HepG2 (cell line): ENCODE measurements around the gene RAB5B. TPM values are rescaled to one million over a fixed set of nuclear protein-coding genes. Genes with fewer than 3 reads are reported as not detected.

Source experiments
- HOXA9 ChIP-seq: sonication (generic); formaldehyde crosslinking; IDR thresholded peaks from 2 replicates; pipeline ENCODE4 v1.8.1; 2022; ENCODE audit warnings: missing genetic modification reagents, mild to moderate bottlenecking, moderate library complexity, borderline replicate concordance
- SNAI1 ChIP-seq: sonication (generic); formaldehyde crosslinking; IDR thresholded peaks from 2 replicates; pipeline ENCODE4 v1.5.0; 2020; ENCODE audit warnings: mild to moderate bottlenecking, missing genetic modification reagents, borderline replicate concordance
- STAG1 ChIP-seq: sonication (generic); formaldehyde crosslinking; IDR thresholded peaks from 2 replicates; pipeline ENCODE4 v1.4.0; 2020; ENCODE audit warnings: missing genetic modification reagents
- TBX2 ChIP-seq: sonication (generic); formaldehyde crosslinking; IDR thresholded peaks from 2 replicates; pipeline ENCODE4 v1.5.0; 2020; ENCODE audit warnings: missing genetic modification reagents, mild to moderate bottlenecking, borderline replicate concordance
- ZNF180 ChIP-seq: sonication (generic); formaldehyde crosslinking; IDR thresholded peaks from 2 replicates; pipeline ENCODE4 v1.4.0; 2020; ENCODE audit warnings: low read depth, missing genetic modification reagents, borderline replicate concordance
- polyA plus RNA-seq, 8 experiments: library from polyadenylated mRNA; depleted of rRNA in 3 of 8; stranded (reverse) in 7 of 8; unstranded in 1 of 8; fragments of >200 nt; fragmentation: Illumina TruSeq in 4 of 8; extraction: Trizol in 4 of 8; gene quantifications; 2 replicates each; pipeline versions ENCODE4 v1.2.1 to v1.2.3, GENCODE V29; 2011 to 2016; ENCODE audit warnings: low read depth in 4 of 8, missing spikeins in 1 of 8, mixed read lengths in 1 of 8; ENCODE audit not compliant: insufficient read depth in 1 of 8
- total RNA-seq, 5 experiments: library from RNA; depleted of rRNA; stranded (reverse); fragments of >200 nt; fragmentation: Illumina TruSeq; extraction: Trizol; gene quantifications; 2 replicates each; pipeline ENCODE4 v1.2.3, GENCODE V29; 2016; ENCODE audit warnings: low read depth in 1 of 5
- TF ChIP-seq, protein P1 (sequence below): sonication (generic); formaldehyde crosslinking; IDR thresholded peaks from 2 replicates; pipeline ENCODE4 v1.4.0; 2020; ENCODE audit warnings: missing genetic modification reagents
- TF ChIP-seq, protein P2 (sequence below): sonication (generic); formaldehyde crosslinking; IDR thresholded peaks from 2 replicates; pipeline ENCODE4 v1.8.0; 2022; ENCODE audit warnings: mild to moderate bottlenecking, missing genetic modification reagents; ENCODE audit not compliant: insufficient replicate concordance
- TF ChIP-seq, protein P3 (sequence below): sonication (generic); formaldehyde crosslinking; conservative IDR thresholded peaks from 2 replicates; pipeline ENCODE4 v1.8.0; 2022; ENCODE audit warnings: low read depth, missing genetic modification reagents
- TF ChIP-seq, protein P4 (sequence below): IDR thresholded peaks from 2 replicates; pipeline ENCODE4 v1.6.1; 2016; ENCODE audit warnings: low read depth
- TF ChIP-seq, protein P5 (sequence below): sonication (generic); formaldehyde crosslinking; IDR thresholded peaks from 2 replicates; pipeline ENCODE4 v1.4.0; 2020; ENCODE audit warnings: mild to moderate bottlenecking, missing genetic modification reagents

RAB5B gene
- total and polyA plus RNA-seq, 2 of the 13 experiments (the other 11 are each of a cell fraction or from before 2014, with no cell fraction given), result 26.0 to 68.3 TPM

DNA sequence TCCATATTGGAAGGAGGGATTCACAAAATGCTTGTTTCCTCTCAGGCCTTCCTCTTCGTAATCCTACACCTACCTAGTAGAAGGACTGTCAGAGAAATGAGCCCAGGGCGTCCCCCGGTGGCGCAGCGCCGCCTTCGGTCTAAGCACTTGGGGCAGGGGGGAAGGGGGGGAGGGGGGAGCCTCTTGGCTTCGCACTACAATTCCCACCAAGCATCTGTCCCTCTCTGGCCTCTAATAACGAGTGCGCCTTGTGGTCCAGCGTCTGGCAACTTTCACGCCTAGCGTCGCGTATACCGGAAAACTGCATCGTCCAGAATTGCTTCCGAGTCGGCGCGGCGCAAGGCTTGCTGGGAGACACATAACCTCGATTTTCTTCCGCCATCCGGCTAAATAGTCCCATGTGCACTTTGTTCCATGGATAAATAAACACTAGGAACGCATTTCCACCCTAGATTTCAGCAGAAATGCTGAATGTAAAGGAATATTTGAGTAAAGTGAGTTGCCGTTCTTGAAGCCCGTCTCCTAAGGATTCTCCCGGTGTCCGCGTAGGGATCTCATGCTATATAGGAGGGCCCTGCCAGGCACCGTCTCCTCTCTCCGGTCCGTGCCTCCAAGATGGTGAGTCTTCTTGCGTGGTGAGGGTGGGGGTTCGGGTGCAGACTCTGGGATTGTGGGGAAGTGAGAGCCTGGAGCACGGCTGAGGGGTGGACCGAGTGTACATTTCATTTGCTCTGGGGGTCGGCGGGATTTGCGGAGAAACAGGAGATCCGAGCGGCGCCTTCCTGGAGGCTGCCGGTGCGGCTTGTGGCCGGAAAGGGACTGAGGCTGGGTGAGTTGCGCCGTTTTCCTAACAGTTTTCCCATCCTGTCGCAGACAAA is 67.9 kb downstream of the RAB5B start, which contains the start of gene RPS26 (continued):
- TF ChIP-seq, protein P1, sequence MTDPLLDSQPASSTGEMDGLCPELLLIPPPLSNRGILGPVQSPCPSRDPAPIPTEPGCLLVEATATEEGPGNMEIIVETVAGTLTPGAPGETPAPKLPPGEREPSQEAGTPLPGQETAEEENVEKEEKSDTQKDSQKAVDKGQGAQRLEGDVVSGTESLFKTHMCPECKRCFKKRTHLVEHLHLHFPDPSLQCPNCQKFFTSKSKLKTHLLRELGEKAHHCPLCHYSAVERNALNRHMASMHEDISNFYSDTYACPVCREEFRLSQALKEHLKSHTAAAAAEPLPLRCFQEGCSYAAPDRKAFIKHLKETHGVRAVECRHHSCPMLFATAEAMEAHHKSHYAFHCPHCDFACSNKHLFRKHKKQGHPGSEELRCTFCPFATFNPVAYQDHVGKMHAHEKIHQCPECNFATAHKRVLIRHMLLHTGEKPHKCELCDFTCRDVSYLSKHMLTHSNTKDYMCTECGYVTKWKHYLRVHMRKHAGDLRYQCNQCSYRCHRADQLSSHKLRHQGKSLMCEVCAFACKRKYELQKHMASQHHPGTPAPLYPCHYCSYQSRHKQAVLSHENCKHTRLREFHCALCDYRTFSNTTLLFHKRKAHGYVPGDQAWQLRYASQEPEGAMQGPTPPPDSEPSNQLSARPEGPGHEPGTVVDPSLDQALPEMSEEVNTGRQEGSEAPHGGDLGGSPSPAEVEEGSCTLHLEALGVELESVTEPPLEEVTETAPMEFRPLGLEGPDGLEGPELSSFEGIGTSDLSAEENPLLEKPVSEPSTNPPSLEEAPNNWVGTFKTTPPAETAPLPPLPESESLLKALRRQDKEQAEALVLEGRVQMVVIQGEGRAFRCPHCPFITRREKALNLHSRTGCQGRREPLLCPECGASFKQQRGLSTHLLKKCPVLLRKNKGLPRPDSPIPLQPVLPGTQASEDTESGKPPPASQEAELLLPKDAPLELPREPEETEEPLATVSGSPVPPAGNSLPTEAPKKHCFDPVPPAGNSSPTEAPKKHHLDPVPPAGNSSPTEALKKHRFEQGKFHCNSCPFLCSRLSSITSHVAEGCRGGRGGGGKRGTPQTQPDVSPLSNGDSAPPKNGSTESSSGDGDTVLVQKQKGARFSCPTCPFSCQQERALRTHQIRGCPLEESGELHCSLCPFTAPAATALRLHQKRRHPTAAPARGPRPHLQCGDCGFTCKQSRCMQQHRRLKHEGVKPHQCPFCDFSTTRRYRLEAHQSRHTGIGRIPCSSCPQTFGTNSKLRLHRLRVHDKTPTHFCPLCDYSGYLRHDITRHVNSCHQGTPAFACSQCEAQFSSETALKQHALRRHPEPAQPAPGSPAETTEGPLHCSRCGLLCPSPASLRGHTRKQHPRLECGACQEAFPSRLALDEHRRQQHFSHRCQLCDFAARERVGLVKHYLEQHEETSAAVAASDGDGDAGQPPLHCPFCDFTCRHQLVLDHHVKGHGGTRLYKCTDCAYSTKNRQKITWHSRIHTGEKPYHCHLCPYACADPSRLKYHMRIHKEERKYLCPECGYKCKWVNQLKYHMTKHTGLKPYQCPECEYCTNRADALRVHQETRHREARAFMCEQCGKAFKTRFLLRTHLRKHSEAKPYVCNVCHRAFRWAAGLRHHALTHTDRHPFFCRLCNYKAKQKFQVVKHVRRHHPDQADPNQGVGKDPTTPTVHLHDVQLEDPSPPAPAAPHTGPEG (CRISPR knock-in tag), result peak; percentile 65; the same call in 1 of the 2 replicates
- peak; percentile 86; the same call in 1 of the 2 replicates for TF ChIP-seq ZNF180 (CRISPR knock-in tag)
- TF ChIP-seq, protein P2, sequence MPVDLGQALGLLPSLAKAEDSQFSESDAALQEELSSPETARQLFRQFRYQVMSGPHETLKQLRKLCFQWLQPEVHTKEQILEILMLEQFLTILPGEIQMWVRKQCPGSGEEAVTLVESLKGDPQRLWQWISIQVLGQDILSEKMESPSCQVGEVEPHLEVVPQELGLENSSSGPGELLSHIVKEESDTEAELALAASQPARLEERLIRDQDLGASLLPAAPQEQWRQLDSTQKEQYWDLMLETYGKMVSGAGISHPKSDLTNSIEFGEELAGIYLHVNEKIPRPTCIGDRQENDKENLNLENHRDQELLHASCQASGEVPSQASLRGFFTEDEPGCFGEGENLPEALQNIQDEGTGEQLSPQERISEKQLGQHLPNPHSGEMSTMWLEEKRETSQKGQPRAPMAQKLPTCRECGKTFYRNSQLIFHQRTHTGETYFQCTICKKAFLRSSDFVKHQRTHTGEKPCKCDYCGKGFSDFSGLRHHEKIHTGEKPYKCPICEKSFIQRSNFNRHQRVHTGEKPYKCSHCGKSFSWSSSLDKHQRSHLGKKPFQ, result no peak
- 0 out of 2 replicates have a peak, but pooled peaks have one; percentile 22 for TF ChIP-seq HOXA9 (CRISPR knock-in tag)
- peak; percentile 98 for TF ChIP-seq SNAI1
- TF ChIP-seq TBX2 (CRISPR knock-in tag), result peak; percentile 87
- TF ChIP-seq, protein P3, sequence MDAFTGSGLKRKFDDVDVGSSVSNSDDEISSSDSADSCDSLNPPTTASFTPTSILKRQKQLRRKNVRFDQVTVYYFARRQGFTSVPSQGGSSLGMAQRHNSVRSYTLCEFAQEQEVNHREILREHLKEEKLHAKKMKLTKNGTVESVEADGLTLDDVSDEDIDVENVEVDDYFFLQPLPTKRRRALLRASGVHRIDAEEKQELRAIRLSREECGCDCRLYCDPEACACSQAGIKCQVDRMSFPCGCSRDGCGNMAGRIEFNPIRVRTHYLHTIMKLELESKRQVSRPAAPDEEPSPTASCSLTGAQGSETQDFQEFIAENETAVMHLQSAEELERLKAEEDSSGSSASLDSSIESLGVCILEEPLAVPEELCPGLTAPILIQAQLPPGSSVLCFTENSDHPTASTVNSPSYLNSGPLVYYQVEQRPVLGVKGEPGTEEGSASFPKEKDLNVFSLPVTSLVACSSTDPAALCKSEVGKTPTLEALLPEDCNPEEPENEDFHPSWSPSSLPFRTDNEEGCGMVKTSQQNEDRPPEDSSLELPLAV (CRISPR knock-in tag), result no peak
- TF ChIP-seq, protein P4, sequence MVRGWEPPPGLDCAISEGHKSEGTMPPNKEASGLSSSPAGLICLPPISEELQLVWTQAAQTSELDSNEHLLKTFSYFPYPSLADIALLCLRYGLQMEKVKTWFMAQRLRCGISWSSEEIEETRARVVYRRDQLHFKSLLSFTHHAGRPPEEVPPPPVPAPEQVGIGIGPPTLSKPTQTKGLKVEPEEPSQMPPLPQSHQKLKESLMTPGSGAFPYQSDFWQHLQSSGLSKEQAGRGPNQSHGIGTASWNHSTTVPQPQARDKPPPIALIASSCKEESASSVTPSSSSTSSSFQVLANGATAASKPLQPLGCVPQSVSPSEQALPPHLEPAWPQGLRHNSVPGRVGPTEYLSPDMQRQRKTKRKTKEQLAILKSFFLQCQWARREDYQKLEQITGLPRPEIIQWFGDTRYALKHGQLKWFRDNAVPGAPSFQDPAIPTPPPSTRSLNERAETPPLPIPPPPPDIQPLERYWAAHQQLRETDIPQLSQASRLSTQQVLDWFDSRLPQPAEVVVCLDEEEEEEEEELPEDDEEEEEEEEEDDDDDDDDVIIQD (CRISPR knock-in tag), result 0 out of 2 replicates have a peak, but pooled peaks have one; percentile 21
- TF ChIP-seq, protein P5, sequence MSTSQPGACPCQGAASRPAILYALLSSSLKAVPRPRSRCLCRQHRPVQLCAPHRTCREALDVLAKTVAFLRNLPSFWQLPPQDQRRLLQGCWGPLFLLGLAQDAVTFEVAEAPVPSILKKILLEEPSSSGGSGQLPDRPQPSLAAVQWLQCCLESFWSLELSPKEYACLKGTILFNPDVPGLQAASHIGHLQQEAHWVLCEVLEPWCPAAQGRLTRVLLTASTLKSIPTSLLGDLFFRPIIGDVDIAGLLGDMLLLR (CRISPR knock-in tag), result no peak
- TF ChIP-seq STAG1 (CRISPR knock-in tag), result peak; percentile 80
